AG09319 (cell line): Measurements from ENCODE around the gene RPL32.

Experiments
- DNase-seq: peaks from one replicate; pipeline ENCODE4 v3.0.0-alpha.2; 2010; ENCODE audit warnings: low read depth; ENCODE audit errors: extremely low read depth
- CTCF ChIP-seq: IDR thresholded peaks from 2 replicates; pipeline ENCODE4 v1.5.1; 2011; ENCODE audit warnings: low read depth, mild to moderate bottlenecking, inconsistent platforms, low read length, moderate library complexity

The RPL32 gene

GRCh38 chr3:12818273-12818672 lies 23.1 kb downstream of the RPL32 start:
- no peak for TF ChIP-seq CTCF
- no peak for DNase-seq

DNA sequence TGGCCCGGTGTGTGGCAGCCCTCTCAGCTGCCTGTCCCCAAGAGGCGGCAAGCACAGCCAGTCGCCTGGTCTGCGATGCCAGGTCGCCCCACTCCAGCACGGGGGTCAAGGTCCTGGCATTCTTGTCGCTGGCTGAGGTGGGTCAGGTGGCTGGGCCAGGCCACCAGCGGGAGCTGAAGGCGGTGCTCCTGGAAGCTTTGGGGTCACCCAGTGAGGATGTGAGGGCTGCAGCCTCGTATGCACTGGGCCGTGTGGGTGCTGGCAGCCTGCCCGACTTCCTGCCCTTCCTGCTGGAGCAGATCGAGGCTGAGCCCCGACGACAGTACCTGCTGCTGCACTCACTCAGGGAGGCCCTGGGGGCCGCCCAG lies 24.0 kb downstream of the RPL32 start:
- no peak for TF ChIP-seq CTCF

DNA sequence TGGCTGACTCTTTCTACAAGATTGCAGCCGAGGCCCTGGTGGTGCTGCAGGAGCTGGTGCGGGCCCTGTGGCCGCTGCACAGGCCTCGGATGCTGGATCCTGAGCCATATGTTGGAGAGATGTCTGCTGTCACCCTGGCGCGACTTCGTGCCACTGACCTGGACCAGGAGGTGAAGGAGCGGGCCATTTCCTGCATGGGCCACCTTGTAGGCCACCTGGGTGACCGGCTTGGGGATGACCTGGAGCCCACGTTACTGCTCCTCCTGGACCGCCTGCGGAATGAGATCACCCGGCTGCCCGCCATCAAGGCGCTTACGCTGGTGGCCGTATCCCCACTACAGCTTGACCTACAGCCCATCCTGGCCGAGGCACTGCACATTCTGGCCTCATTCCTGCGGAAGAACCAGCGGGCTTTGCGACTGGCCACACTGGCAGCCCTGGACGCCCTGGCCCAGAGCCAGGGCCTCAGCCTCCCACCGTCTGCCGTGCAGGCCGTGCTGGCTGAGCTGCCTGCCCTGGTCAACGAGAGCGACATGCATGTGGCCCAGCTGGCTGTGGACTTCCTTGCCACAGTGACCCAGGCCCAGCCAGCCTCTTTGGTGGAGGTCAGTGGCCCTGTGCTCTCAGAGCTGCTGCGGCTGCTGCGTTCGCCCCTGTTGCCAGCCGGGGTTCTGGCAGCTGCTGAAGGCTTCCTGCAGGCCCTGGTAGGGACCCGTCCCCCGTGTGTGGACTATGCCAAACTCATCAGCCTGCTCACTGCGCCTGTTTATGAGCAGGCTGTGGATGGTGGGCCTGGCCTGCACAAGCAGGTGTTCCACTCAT lies 24.6 kb downstream of the RPL32 start:
- TF ChIP-seq CTCF = no peak
- no peak for DNase-seq

More for the DNA sequence above, 24.0 kb downstream of the RPL32 start:
- DNase-seq = no peak

- DNase-seq = no peak
- TF ChIP-seq CTCF = no peak
Measured at GRCh38 chr3:12815719-12816118, 25.6 kb downstream of the RPL32 start.

DNA sequence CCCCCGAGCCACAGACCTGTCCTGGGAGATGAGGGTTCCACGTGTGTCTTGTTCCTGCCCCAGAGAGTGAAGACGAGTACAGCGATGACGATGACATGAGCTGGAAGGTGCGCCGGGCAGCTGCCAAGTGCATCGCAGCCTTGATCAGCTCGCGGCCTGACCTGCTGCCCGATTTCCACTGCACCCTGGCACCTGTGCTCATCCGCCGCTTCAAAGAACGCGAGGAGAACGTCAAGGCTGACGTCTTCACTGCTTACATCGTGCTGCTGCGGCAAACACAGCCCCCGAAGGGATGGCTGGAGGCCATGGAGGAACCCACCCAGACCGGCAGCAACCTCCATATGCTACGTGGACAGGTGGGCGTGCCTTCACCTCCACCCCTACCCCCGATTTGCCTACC lies 26.3 kb downstream of the RPL32 start:
- no peak for TF ChIP-seq CTCF

DNA sequence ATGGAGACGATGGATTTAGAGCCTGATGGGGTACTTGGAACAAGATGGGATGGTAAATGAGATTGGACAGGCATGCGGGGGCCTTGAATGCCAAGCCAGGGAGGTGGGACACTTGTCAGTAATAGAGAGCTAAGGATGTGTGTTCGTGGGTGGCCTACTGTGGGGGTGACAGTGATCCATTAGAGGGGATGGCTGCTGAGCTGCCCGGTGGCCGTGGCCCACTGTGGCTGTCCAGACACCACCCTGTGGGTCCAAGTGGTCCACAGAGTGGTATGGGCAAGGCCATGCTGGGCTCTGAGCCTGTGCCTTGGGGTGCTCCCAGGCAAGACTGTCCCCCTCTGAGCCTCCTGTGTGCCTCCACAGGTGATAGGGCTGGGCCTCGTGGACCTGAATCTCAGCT lies 27.4 kb downstream of the RPL32 start:
- DNase-seq = no peak
- TF ChIP-seq CTCF = no peak

More for the DNA sequence above, 26.3 kb downstream of the RPL32 start:
- DNase-seq = no peak

DNA sequence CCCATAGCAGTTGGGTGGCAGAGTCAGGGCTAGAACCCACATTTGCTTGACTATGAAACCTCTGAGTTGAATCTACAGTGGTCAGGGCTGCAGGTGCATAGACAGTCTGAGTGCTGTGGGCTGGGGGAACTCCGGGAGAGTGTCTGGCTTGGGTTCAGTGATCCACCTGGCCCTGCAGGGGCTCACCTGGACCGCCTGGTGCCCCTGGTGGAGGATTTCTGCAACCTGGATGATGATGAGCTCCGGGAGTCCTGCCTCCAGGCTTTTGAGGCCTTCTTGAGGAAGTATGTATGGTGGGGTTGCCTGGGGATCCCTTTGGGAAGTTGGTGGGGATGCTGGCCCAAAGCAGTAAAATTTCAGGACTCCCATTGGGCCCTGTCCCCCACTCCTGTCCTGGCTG lies 28.6 kb downstream of the RPL32 start:
- TF ChIP-seq CTCF = no peak

More for the DNA sequence above, 28.6 kb downstream of the RPL32 start:
- DNase-seq = no peak
